ENCODE results near the gene ZNF112.

GRCh38 chr19:44284968-44285367 lies 71.5 kb downstream of the ZNF112 start:
- TF ChIP-seq ZNF274 (IDR thresholded peaks at IDR 0.05; ENCODE audit: low read depth, low read length) (no peak), SUZ12 (IDR thresholded peaks at IDR 0.05; ENCODE audit: extremely low read depth, insufficient read depth, insufficient read length) (no peak), YY1 (IDR thresholded peaks at IDR 0.05; ENCODE audit: insufficient read depth, insufficient read length) (no peak)

All from NT2/D1 (cell line).